ENCODE data around the gene JADE2. TPM values are rescaled to one million over a fixed set of nuclear protein-coding genes. Genes with fewer than 3 reads are reported as not detected.

Gene JADE2
- total RNA-seq, 1 experiment from 2014 or later = 138 TPM

DNA sequence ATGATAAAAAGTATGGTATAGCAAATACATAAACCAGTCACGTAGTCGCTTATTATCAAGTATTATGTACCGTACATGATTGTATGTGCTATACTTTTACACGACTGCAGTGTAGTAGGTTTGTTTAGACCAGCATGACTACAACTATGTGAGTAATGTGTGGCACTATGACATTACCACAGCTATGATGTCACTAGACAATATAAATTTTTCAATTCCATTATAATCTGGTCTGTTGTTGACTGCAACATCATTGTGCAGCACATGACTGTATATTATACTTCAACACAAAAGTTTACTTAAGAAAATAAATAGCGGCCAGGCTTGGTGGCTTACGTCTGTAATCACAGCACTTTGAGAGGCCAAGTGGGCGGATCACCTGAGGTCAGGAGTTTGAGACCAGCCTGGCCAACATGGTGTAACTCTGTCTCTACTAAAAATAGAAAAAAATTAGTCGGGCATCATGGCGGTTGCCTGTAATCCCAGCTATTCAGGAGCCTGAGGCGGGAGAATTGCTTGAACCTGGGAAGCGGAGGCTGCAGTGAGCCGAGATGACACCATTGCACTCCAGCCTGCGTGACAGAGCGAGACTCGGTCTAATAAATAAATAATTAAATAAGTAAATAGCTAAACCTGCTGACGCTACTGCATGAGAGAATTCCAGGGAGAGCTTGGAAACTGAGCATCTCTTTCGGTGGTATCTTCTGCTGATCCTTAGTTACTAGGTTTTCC, 24.6 kb upstream of the JADE2 start:
- BruUV-seq (replicated peaks) = no TSS peak
- CTCF ChIA-PET = interaction anchor here (0.6 to 2.7 kb wide), 4 partner anchors 9 to 197 kb away, joined by 3 to 23 read pairs (median 3); no protein-coding TSS in a partner anchor
- H3K4me1 Mint-ChIP-seq (ENCODE audit: insufficient read depth, unreplicated experiment) = peaks cover 26% of the 10 kb centered on the region

DNA sequence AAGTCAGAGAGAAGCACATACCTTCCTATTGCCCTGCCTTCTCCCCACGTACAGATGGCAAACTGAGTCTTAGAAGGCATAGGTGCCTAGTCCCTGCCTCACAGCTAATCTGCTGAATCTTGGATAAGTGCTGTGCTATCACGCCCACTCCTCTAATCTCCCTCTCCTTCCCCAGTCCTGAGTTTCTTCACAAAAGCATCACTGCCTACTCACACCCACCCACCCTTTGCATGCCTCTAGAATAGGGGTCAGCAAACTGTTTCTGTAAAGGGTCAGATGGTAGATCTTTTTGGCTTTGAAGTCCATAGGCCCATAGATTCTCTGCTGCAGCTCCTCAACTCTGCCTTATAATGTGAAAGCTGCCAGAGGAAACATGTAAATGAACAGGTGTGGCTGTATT, 23.2 kb upstream of the JADE2 start:
- H3K27ac Mint-ChIP-seq (ENCODE audit: low read depth, unreplicated experiment) = peak overlapping the region; percentile 90
- TF ChIP-seq, protein P1, sequence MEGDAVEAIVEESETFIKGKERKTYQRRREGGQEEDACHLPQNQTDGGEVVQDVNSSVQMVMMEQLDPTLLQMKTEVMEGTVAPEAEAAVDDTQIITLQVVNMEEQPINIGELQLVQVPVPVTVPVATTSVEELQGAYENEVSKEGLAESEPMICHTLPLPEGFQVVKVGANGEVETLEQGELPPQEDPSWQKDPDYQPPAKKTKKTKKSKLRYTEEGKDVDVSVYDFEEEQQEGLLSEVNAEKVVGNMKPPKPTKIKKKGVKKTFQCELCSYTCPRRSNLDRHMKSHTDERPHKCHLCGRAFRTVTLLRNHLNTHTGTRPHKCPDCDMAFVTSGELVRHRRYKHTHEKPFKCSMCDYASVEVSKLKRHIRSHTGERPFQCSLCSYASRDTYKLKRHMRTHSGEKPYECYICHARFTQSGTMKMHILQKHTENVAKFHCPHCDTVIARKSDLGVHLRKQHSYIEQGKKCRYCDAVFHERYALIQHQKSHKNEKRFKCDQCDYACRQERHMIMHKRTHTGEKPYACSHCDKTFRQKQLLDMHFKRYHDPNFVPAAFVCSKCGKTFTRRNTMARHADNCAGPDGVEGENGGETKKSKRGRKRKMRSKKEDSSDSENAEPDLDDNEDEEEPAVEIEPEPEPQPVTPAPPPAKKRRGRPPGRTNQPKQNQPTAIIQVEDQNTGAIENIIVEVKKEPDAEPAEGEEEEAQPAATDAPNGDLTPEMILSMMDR (IDR thresholded peaks at IDR 0.05; ENCODE audit: unreplicated experiment) = no peak
- peaks cover 6% of the 10 kb centered on the region for H3K36me3 Mint-ChIP-seq (ENCODE audit: insufficient read depth, unreplicated experiment)
- no peaks in the 10 kb centered on the region for H3K9me3 Mint-ChIP-seq (ENCODE audit: unreplicated experiment)
- ChIA-PET POLR2A (interaction anchor here (0.9 to 20.3 kb wide), 11 partner anchors 9 to 326 kb away, joined by 3 to 300 read pairs (median 14); partner anchors contain the start of genes CDKN2AIPNL, JADE2, SEC24A and UBE2B), CTCF (interaction anchor here (0.6 to 2.7 kb wide), 12 partner anchors 10 to 523 kb away, joined by 3 to 23 read pairs (median 4); partner anchors contain the start of gene CDKN2AIPNL)
- H3K4me1 Mint-ChIP-seq (ENCODE audit: insufficient read depth, unreplicated experiment) = peaks cover 40% of the 10 kb centered on the region
- H3K27me3 Mint-ChIP-seq (ENCODE audit: insufficient read depth, unreplicated experiment) = no peaks in the 10 kb centered on the region
- no peak overlapping the region for H3K4me3 Mint-ChIP-seq (ENCODE audit: unreplicated experiment)
- DNase-seq (ENCODE audit: unreplicated experiment) = no peak
- no TSS peak for BruUV-seq (replicated peaks)
- intact Hi-C loops (cut with micrococcal nuclease) = loop anchor here (2.0 kb wide), 2 partner anchors 35 to 65 kb away; no protein-coding TSS in a partner anchor

More for the DNA sequence above, 24.6 kb upstream of the JADE2 start:
- Mint-ChIP-seq H3K27ac (ENCODE audit: low read depth, unreplicated experiment) (no peak overlapping the region), H3K4me3 (ENCODE audit: unreplicated experiment) (no peak overlapping the region), H3K36me3 (ENCODE audit: insufficient read depth, unreplicated experiment) (peaks cover 6% of the 10 kb centered on the region), H3K27me3 (ENCODE audit: insufficient read depth, unreplicated experiment) (no peaks in the 10 kb centered on the region), H3K9me3 (ENCODE audit: unreplicated experiment) (no peaks in the 10 kb centered on the region)
- POLR2A ChIA-PET = interaction anchor here (0.7 to 20.3 kb wide), 6 partner anchors 11 to 275 kb away, joined by 5 to 300 read pairs (median 52); partner anchors contain the start of genes CDKN2AIPNL, JADE2 and PPP2CA
- intact Hi-C loops (cut with micrococcal nuclease) = no loop called here
- no peak for DNase-seq (ENCODE audit: unreplicated experiment)
- TF ChIP-seq, protein P1 (IDR thresholded peaks at IDR 0.05; ENCODE audit: unreplicated experiment) = no peak

DNA sequence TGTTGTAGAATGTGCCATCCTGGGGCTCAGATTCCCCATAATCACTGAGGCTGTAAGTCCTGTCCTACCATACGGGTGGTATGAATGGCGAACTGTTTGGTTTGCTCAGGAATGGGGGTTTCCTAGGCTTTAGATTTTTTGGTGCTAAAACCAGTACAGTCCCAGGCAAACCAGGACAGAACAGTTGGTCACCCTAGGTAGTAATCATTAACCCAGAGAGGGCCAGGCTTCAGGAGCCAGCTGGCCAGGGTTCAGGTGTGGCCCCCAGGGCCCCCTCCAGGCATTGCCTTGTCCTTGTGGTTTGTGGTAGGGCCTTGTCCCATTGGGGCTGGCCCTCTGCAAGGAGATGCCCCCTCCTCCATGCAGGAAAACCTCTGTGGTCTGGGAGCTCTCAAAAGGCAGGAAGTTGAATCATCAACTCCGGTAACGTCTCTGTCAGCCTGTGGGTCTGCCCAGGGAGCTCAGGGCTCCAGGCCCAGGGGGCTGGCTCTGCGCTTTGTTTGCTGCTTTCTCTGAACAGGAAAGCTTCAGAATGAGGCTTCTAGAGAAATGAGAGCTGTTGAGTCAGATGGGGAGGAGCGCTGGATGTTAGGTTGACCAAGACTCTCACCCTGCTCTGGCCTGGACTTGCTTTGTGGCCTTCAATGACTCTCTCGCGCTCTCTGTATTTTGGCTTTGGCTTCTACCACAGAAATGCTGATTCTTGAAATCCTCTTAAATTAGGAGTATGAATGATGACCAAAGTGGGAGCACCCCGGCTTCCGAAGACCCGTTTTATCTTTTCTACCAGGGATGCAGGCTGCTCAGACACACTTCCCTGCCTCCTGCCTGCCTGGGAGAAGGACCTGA, 22.2 kb upstream of the JADE2 start:
- no peaks in the 10 kb centered on the region for H3K9me3 Mint-ChIP-seq (ENCODE audit: unreplicated experiment)
- H3K4me3 Mint-ChIP-seq (ENCODE audit: unreplicated experiment) = peak overlapping the region; percentile 10
- no peaks in the 10 kb centered on the region for H3K27me3 Mint-ChIP-seq (ENCODE audit: insufficient read depth, unreplicated experiment)
- peaks cover 45% of the 10 kb centered on the region for H3K4me1 Mint-ChIP-seq (ENCODE audit: insufficient read depth, unreplicated experiment)
- H3K27ac Mint-ChIP-seq (ENCODE audit: low read depth, unreplicated experiment) = peak overlapping the region; percentile 90
- TF ChIP-seq, protein P1 (IDR thresholded peaks at IDR 0.05; ENCODE audit: unreplicated experiment) = no peak
- ChIA-PET CTCF (interaction anchor here (0.5 to 2.7 kb wide), 12 partner anchors 9 to 92 kb away, joined by 3 to 23 read pairs (median 6); partner anchors contain the start of gene CDKN2AIPNL), POLR2A (interaction anchor here (0.6 to 20.3 kb wide), 18 partner anchors 9 to 327 kb away, joined by 3 to 300 read pairs (median 5); partner anchors contain the start of genes CDKN2AIPNL, JADE2, SEC24A and UBE2B)
- intact Hi-C loops (cut with micrococcal nuclease) = loop anchor here (2.0 kb wide), 2 partner anchors 37 to 67 kb away; no protein-coding TSS in a partner anchor
- DNase-seq (ENCODE audit: unreplicated experiment) = peak; percentile 100
- TSS peak; percentile 93 for BruUV-seq (replicated peaks)
- peaks cover 6% of the 10 kb centered on the region for H3K36me3 Mint-ChIP-seq (ENCODE audit: insufficient read depth, unreplicated experiment)

Data from MCF 10A (cell line).